Adrenal gland (tissue), 5 donors: ENCODE data around the gene TOR2A.

ENCODE experiments used
- POLR2A ChIP-seq, 2 donors: fragments of 450-650 bp; IDR thresholded peaks; one replicate each; pipeline ENCODE4 v1.6.1; 2017; ENCODE audit warnings: antibody characterized with exemption in 2 of 2, mild to moderate bottlenecking in 2 of 2, moderate library complexity in 1 of 2
- TF ChIP-seq, protein P1 (sequence below), 6 experiments: fragments of 450-650 bp in 4 of 6; fragments of 200-600 bp in 2 of 6; sonication (generic) in 1 of 6; IDR thresholded peaks; 1 replicate in 5 of 6; 2 replicates in 1 of 6; pipeline versions ENCODE4 v1.5.1 to v1.8.0; 2016 to 2021; ENCODE audit warnings: antibody characterized with exemption in 6 of 6, mild to moderate bottlenecking in 2 of 6, moderate library complexity in 1 of 6
- donor health status: DM: no; HTN: no; CAD: no.

- TF ChIP-seq, protein P1, sequence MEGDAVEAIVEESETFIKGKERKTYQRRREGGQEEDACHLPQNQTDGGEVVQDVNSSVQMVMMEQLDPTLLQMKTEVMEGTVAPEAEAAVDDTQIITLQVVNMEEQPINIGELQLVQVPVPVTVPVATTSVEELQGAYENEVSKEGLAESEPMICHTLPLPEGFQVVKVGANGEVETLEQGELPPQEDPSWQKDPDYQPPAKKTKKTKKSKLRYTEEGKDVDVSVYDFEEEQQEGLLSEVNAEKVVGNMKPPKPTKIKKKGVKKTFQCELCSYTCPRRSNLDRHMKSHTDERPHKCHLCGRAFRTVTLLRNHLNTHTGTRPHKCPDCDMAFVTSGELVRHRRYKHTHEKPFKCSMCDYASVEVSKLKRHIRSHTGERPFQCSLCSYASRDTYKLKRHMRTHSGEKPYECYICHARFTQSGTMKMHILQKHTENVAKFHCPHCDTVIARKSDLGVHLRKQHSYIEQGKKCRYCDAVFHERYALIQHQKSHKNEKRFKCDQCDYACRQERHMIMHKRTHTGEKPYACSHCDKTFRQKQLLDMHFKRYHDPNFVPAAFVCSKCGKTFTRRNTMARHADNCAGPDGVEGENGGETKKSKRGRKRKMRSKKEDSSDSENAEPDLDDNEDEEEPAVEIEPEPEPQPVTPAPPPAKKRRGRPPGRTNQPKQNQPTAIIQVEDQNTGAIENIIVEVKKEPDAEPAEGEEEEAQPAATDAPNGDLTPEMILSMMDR (IDR thresholded peaks at IDR 0.05), result no peak
- no peak for TF ChIP-seq POLR2A (IDR thresholded peaks at IDR 0.05)
Measured at GRCh38 chr9:127732444-127732843, 2.6 kb downstream of the TOR2A start.
